Endothelial cell of umbilical vein (primary cell): ENCODE results near the gene TBC1D10B. TPM values are rescaled to one million over a fixed set of nuclear protein-coding genes. Genes with fewer than 3 reads are reported as not detected.

Experiments
- BruUV-seq: library from RNA; stranded (reverse); fragments of 400-500 nt; replicated peaks from 2 replicates; lab custom pipeline; 2021; lab: Mats Ljungman, UMichigan
- CTCF ChIA-PET: fragments of 300-600, 350-600 bp; sonication (Branson Sonifier 250); formaldehyde crosslinking; loops from one replicate; lab custom pipeline; 2021; ENCODE audit warnings: antibody characterized with exemption, inconsistent platforms; lab: Charles Lee
- POLR2A ChIA-PET: fragments of 300-600, 350-600 bp; sonication (Branson Sonifier 250); formaldehyde crosslinking; loops from one replicate; lab custom pipeline; 2021; ENCODE audit warnings: antibody characterized with exemption, inconsistent platforms; lab: Charles Lee
- DNase-seq: peaks from one replicate; pipeline ENCODE4 v3.0.0-alpha.2; 2011; ENCODE audit warnings: low read depth, low spot score
- FAIRE-seq: peaks from 2 replicates; lab custom pipeline; 2011; peaks lifted over from hg19 to GRCh38; lab: Jason Lieb, UNC
- H2AFZ ChIP-seq: 2 replicates; pipeline ENCODE4 v1.6.0; 2012; ENCODE audit warnings: low read depth, low read length, control low read depth, inconsistent platforms
- H3K27ac ChIP-seq: 2 replicates; pipeline ENCODE4 v1.5.1; 2011; ENCODE audit warnings: low read depth, mild to moderate bottlenecking, control low read depth, low read length, moderate library complexity; ENCODE audit not compliant: insufficient read depth
- H3K27me3 ChIP-seq, 2 experiments: 2 replicates each; pipeline versions ENCODE4 v1.6.0 to v1.6.1; 2011; ENCODE audit warnings: low read length in 2 of 2, mixed read lengths in 1 of 2; ENCODE audit not compliant: control insufficient read depth in 2 of 2, insufficient read depth in 2 of 2
- H3K36me3 ChIP-seq, 2 experiments: 2 replicates in 1 of 2; 3 replicates in 1 of 2; pipeline ENCODE4 v1.5.1; 2011; ENCODE audit warnings: low read length in 2 of 2, mild to moderate bottlenecking in 1 of 2, moderate library complexity in 1 of 2; ENCODE audit not compliant: control insufficient read depth in 2 of 2, insufficient read depth in 2 of 2; ENCODE audit errors: extremely low read depth in 1 of 2
- H3K4me1 ChIP-seq: 3 replicates; pipeline ENCODE4 v1.5.1; 2011; ENCODE audit warnings: mild to moderate bottlenecking, low read length; ENCODE audit not compliant: control insufficient read depth, insufficient read depth; ENCODE audit errors: extremely low read depth
- H3K4me2 ChIP-seq: 2 replicates; pipeline ENCODE4 v1.6.1; 2011; ENCODE audit warnings: low read length, control low read depth, mixed read lengths; ENCODE audit not compliant: insufficient read depth
- H3K4me3 ChIP-seq, 3 experiments: fragments of 200-600 bp in 1 of 3; sonication (generic), shearing (Covaris generic) in 1 of 3; replicated peaks in 1 of 3; 2 replicates each; pipeline ENCODE4 v1.5.1; 2011 to 2016; ENCODE audit warnings: control low read depth in 3 of 3, low read length in 3 of 3, mild to moderate bottlenecking in 2 of 3, inconsistent platforms in 1 of 3, low read depth in 1 of 3, moderate library complexity in 1 of 3; ENCODE audit not compliant: insufficient read depth in 1 of 3
- H3K79me2 ChIP-seq: 2 replicates; pipeline ENCODE4 v1.6.0; 2012; ENCODE audit warnings: low read length, inconsistent platforms; ENCODE audit not compliant: control insufficient read depth, insufficient read depth
- H3K9ac ChIP-seq: replicated peaks from 2 replicates; pipeline ENCODE3; 2011; ENCODE audit warnings: low read length, control low read depth; ENCODE audit not compliant: insufficient read depth; ENCODE audit errors: extremely low read depth
- H3K9me1 ChIP-seq: replicated peaks from 3 replicates; pipeline ENCODE4 v1.6.0; 2011; ENCODE audit warnings: mild to moderate bottlenecking, low read length; ENCODE audit not compliant: control insufficient read depth, insufficient read depth; ENCODE audit errors: extremely low read depth
- H3K9me3 ChIP-seq: replicated peaks from 2 replicates; pipeline ENCODE4 v1.5.1; 2012; ENCODE audit warnings: low read length, inconsistent platforms; ENCODE audit not compliant: control insufficient read depth, insufficient read depth
- H4K20me1 ChIP-seq: replicated peaks from 2 replicates; pipeline ENCODE3; 2011; ENCODE audit warnings: mild to moderate bottlenecking, low read length; ENCODE audit not compliant: control insufficient read depth, insufficient read depth; ENCODE audit errors: extremely low read depth
- CTCF ChIP-seq, 2 donors: IDR thresholded peaks; 1 replicate in 1 of 2; 2 replicates in 1 of 2; pipeline ENCODE4 v1.5.1; 2011; ENCODE audit warnings: low read length in 2 of 2, mild to moderate bottlenecking in 2 of 2, moderate library complexity in 2 of 2, control low read depth in 1 of 2, inconsistent platforms in 1 of 2, low read depth in 1 of 2; ENCODE audit not compliant: insufficient read depth in 1 of 2; ENCODE audit errors: extremely low read depth in 1 of 2
- EZH2 ChIP-seq: IDR thresholded peaks from 2 replicates; pipeline ENCODE4 v1.6.1; 2012; ENCODE audit warnings: borderline replicate concordance, low read depth, mild to moderate bottlenecking, moderate library complexity, low read length, inconsistent platforms; ENCODE audit not compliant: severe bottlenecking
- FOS ChIP-seq: IDR thresholded peaks from 2 replicates; pipeline ENCODE4 v1.6.1; 2011; ENCODE audit warnings: mild to moderate bottlenecking, low read length, moderate library complexity, borderline replicate concordance; ENCODE audit not compliant: insufficient read depth
- GATA2 ChIP-seq: IDR thresholded peaks from 2 replicates; pipeline ENCODE4 v1.7.0; 2011; ENCODE audit warnings: low read depth, mild to moderate bottlenecking, moderate library complexity, mixed read lengths, low read length; ENCODE audit not compliant: insufficient read length, insufficient read depth
- JUN ChIP-seq: IDR thresholded peaks from 2 replicates; pipeline ENCODE4 v1.6.1; 2011; ENCODE audit warnings: borderline replicate concordance, low read depth; ENCODE audit not compliant: insufficient read length, insufficient read depth
- MAX ChIP-seq: IDR thresholded peaks from 2 replicates; pipeline ENCODE4 v1.6.1; 2011; ENCODE audit not compliant: insufficient read depth, insufficient read length
- MYC ChIP-seq: IDR thresholded peaks from one replicate; pipeline ENCODE4 v1.6.1; 2011; ENCODE audit warnings: mild to moderate bottlenecking, low read depth, low read length
- POLR2A ChIP-seq: IDR thresholded peaks from 2 replicates; pipeline ENCODE4 v1.6.1; 2012; ENCODE audit warnings: low read depth, mild to moderate bottlenecking, control low read depth, low read length
- POLR2AphosphoS5 ChIP-seq: IDR thresholded peaks from 2 replicates; pipeline ENCODE4 v1.6.1; 2012; ENCODE audit warnings: low read depth, mild to moderate bottlenecking, control low read depth, low read length, moderate library complexity; ENCODE audit not compliant: insufficient read depth
- dilution Hi-C: fragments of 300-500 bp; cut with MboI; formaldehyde crosslinking; loops from one replicate; pipeline ENCODE4 v1.15.0; 2019; ENCODE audit warnings: low sequenced_read_pairs; ENCODE audit not compliant: extremely low pct_ligation_motif_present
- intact Hi-C: fragments of 100-400 bp; cut with micrococcal nuclease; formaldehyde crosslinking; loops from one replicate; pipeline ENCODE4 v1.10.0; 2022
- polyA plus RNA-seq, 4 experiments: library from polyadenylated mRNA; depleted of rRNA in 3 of 4; stranded (reverse) in 3 of 4; unstranded in 1 of 4; fragments of >200 nt; gene quantifications; 2 replicates each; pipeline versions ENCODE4 v1.2.1 to v1.2.3, GENCODE V29; 2011 to 2012; ENCODE audit warnings: missing spikeins in 1 of 4
- total RNA-seq: library from RNA; stranded (reverse); gene quantifications from 2 replicates; pipeline ENCODE4 v1.2.3, GENCODE V29; 2021

Gene TBC1D10B
- total and polyA plus RNA-seq, 2 donors (not counting 3 experiments of a cell fraction or from before 2014, with no cell fraction given), result 37.0 to 63.0 TPM

- Histone ChIP-seq H2AFZ (peak overlapping the region; percentile 48), H3K9me3 (no peaks in the 10 kb centered on the region), H3K27ac (no peak overlapping the region), H3K4me3 (peak overlapping the region; percentile 23 to 56 (median 54)), H3K9ac (no peak overlapping the region), H3K36me3 (no peaks in the 10 kb centered on the region), H3K4me2 (peak overlapping the region; percentile 61), H3K27me3 (no peaks in the 10 kb centered on the region), H4K20me1 (no peaks in the 10 kb centered on the region), H3K4me1 (peaks cover 2% of the 10 kb centered on the region), H3K9me1 (no peaks in the 10 kb centered on the region), H3K79me2 (peaks cover 12% of the 10 kb centered on the region)
- ChIA-PET POLR2A (interaction anchor here (0.7 to 0.8 kb wide), 2 partner anchors 35 to 79 kb away, joined by 3 read pairs; no protein-coding TSS in a partner anchor), CTCF (interaction anchor here (1.1 kb wide), 2 partner anchors 9 to 244 kb away, joined by 3 to 4 read pairs; no protein-coding TSS in a partner anchor)
- TF ChIP-seq MYC (no peak), POLR2AphosphoS5 (no peak), POLR2A (no peak), EZH2 (no peak), JUN (no peak), FOS (no peak), CTCF (IDR thresholded peaks at IDR 0.05; ENCODE audit: extremely low read depth in 1 of 2, insufficient read depth in 1 of 2, low read depth in 1 of 2, low read length in 2 of 2) (no peak), GATA2 (no peak), MAX (no peak)
- BruUV-seq, result no TSS peak
- DNase-seq (no peak), FAIRE-seq (no peak)
- intact Hi-C loops, result loop anchor here (1.0 to 2.0 kb wide), 3 partner anchors 14 to 35 kb away; partner anchors contain the start of gene TBC1D10B
- dilution Hi-C loops, result no loop called here
Observed at GRCh38 chr16:30335598-30336474, 34.5 kb downstream of the TBC1D10B start.
